Retinal pigment epithelial cell (primary cell): ENCODE measurements around the gene GORASP1.

ENCODE experiments used
- DNase-seq: peaks from one replicate; pipeline ENCODE4 v3.0.0-alpha.2; 2010; ENCODE audit warnings: low read depth
- H3K4me3 ChIP-seq: 2 replicates; pipeline ENCODE4 v1.5.1; 2011; ENCODE audit warnings: mild to moderate bottlenecking, low read length, control low read depth, moderate library complexity
- TF ChIP-seq, protein P1 (sequence below): conservative IDR thresholded peaks from 2 replicates; pipeline ENCODE4 v1.5.1; 2011; ENCODE audit warnings: low read depth, low read length, control low read depth, inconsistent platforms

GORASP1 gene

DNA sequence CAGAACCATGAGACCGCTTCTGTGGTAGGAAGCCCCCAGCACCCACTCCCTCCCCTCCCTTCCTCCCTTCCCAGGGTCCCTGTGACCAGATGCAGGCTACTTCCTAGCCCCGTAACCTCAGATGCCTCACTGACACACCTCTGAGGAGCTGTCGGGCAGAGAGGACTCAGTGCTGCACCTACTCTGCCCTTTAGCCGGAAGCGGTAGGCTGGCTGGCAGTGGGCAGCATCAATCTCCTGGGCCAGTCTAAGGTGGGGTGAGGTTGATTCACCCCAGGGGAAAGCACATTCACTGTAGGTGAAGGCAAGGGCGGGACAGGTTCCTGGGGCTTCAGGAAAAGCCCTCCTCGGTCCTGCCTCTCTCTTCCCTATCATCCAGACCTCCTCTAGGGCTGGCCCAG is 26.9 kb upstream of the GORASP1 start:
- TF ChIP-seq, protein P1, sequence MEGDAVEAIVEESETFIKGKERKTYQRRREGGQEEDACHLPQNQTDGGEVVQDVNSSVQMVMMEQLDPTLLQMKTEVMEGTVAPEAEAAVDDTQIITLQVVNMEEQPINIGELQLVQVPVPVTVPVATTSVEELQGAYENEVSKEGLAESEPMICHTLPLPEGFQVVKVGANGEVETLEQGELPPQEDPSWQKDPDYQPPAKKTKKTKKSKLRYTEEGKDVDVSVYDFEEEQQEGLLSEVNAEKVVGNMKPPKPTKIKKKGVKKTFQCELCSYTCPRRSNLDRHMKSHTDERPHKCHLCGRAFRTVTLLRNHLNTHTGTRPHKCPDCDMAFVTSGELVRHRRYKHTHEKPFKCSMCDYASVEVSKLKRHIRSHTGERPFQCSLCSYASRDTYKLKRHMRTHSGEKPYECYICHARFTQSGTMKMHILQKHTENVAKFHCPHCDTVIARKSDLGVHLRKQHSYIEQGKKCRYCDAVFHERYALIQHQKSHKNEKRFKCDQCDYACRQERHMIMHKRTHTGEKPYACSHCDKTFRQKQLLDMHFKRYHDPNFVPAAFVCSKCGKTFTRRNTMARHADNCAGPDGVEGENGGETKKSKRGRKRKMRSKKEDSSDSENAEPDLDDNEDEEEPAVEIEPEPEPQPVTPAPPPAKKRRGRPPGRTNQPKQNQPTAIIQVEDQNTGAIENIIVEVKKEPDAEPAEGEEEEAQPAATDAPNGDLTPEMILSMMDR: no peak
- H3K4me3 ChIP-seq: no peak overlapping the region
- DNase-seq: no peak

DNA sequence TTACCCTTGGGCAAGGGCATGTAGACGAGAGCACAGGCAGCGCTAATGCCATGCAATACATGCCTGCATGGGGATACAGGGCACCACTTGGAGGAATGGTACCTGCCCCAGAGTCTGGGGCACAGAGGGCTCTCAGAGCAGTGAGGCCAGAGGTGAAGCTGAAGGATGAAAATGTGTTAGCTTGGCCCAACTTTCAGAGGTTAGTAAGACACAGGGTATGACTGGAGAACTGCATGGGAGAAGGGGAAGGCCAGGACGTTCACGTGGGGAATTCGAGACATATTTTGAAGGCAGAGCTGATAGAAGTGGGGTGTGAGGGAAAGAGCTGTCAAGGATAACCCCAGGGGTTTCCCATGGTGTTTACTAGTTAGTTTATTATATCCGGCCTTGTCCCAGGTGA is 26.4 kb upstream of the GORASP1 start:
- DNase-seq: no peak
- no peak overlapping the region for H3K4me3 ChIP-seq
- TF ChIP-seq, protein P1: no peak

DNA sequence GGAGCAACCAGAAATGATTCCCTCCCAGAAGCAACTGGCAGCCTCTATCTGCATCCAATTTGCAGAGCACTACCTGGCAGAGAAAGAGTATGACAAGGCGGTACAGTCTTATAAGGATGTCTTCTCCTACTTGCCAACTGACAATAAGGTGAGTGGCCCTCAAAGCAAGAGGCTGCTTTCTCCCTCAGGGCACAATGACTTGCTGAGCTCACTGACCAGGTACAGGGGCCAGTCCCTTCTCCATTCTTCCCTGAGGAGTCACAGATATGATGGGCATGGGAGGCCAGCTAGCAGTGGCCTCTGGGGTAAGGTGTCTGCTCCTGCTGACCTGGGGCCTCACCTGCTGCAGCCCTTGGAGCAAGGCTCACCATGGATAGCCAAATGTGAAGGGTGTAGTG is 25.7 kb upstream of the GORASP1 start:
- TF ChIP-seq, protein P1: no peak
- no peak overlapping the region for H3K4me3 ChIP-seq
- no peak for DNase-seq

DNA sequence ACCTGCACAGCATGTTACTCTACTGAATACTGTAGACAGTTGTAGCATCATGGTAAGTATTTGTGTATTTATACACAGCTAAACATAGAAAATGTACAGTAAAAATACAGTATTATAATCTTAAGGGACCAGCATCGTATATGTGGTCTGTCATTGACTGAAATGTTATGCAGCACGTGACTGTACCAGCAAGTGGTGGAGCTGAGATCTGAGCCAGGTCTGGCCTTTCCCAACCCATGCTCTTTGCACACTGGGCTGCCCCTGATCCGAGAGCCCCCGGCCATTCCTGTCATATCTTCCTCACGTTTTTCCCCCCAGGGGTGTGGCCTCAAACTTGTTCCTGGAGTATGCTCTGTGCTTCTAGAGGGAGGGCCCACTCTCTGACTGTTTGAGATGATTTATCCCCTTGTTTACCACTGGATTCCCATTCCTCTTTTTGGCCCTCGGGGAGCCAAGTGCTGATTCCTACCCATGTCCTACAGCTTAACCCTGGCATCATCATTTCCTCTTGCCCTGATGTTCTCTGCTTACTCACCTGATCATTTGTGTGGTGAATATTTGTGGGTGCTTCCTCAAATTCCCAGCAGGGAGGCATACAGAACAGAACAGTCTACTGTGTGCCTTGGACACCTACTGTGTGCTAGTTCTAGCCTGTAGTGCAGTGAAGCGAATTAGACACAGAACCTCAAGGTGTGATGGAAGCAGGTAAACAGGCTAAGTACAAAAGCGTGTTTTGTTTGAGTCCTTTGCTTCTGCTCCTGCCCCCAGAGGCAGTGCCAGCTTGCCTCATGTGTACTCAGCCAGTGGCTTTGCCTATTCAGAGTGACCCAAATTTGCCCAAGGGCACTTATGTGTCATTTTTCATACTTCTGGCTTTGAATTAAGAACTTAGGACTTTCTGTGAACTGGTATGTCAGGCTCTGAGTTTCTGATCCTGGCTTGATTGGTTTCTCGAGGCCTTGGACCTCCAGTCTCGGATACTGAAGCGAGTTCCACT is 25.0 kb upstream of the GORASP1 start:
- no peak for DNase-seq
- TF ChIP-seq, protein P1: no peak
- no peak overlapping the region for H3K4me3 ChIP-seq

DNA sequence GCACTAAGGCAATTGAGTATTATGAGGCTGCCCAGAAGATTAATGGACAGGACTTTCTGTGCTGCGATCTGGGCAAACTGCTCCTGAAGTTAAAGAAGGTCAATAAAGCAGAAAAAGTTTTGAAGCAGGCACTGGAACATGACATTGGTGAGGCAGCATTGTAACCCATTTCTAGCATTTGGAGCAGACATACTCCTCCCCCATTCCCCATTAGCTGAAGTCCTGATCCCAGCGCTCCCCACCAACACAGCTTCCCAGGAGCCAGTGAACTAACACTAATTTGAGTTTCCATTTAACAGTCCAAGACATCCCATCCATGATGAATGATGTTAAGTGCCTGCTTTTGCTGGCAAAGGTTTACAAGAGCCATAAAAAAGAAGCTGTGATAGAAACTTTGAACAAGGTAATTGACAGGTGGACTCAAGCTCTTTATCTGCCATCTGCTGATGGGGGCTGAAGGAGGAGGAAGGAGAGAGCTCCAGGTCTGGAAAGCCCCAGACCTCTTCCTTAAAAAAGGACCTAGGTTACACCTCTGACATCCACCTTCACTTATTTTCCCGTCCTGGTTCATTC is 23.4 kb upstream of the GORASP1 start:
- no peak overlapping the region for H3K4me3 ChIP-seq
- no peak for DNase-seq
- TF ChIP-seq, protein P1: no peak

DNA sequence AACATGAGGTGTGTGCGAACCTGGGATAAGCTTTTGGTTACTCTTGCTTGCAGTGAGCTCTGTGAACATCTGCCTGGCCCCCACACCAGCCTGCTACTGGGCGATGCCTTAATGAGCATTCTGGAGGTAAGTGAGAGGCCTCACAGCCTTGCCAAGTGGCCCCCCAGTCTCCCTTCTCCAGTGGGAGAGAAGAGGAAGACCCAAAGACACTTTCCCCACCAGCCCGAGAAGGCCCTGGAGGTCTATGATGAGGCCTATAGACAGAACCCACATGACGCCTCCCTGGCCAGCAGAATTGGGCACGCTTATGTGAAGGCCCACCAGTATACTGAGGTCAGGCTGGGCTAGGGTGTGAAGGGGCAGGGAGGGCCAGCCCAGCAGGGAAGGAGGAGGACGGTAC is 22.6 kb upstream of the GORASP1 start:
- no peak overlapping the region for H3K4me3 ChIP-seq
- TF ChIP-seq, protein P1: no peak
- no peak for DNase-seq

DNA sequence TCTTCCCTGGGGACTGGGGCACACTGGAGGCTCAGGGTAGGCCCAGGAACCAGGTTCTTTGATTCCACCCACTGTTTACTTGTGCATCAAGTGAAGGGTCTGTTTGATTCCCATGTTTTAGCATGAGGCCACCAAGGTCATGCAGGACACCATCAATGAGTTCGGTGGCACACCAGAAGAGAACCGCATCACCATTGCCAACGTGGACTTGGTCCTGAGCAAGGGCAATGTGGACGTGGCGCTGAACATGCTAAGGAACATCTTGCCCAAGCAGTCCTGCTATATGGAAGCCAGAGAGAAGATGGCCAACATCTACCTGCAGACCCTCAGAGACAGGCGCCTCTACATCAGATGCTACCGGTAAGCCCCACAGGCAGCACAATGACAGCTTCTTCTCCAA is 21.5 kb upstream of the GORASP1 start:
- no peak overlapping the region for H3K4me3 ChIP-seq
- DNase-seq: no peak
- TF ChIP-seq, protein P1: no peak
